ENCODE results near the gene C9orf50.
A peak's percentile ranks its signal among the peaks of the same experiment; 100 is the strongest.
"Not testable (repeated sequence)": the region's sequence is repeated elsewhere in the genome, so short reads cannot be mapped to it uniquely, and the experiment has no call there.

Gene C9orf50

GRCh38 chr9:129602598-129603415 lies 18.1 kb downstream of the C9orf50 start:
- intact Hi-C loops (cut with DNase I), result no loop called here
- DNase-seq, result no peak

DNA sequence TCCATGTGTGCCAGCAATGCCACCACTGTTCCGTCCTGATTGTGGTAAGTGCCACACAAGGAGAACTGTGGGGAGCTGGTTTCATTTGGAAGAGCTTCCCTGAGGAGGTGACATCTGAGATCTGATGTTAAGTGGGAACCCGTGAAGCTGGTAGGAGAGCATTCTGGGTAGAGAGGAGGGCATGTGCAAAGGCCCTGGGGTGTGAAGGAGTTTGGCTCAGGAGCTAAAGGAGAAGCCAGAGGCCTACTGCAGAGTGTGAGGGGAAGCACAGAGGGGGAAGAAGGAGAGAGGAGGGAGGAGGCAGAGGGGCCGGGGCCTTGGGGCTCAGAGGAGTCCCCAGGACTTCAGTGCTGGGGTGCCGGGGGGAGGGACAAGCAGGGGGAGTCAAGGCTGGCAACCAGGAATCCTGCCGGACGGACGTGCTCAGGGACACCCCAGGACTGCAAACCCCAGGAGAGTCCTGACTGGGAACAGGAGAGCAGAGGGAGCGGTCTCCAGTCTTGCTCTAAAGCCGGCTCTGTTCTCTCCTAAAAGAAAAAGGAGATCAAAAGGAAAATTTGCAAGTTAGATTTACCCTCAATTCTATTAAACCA lies 19.7 kb downstream of the C9orf50 start:
- intact Hi-C loops (cut with DNase I), result no loop called here
- DNase-seq, result no peak

GRCh38 chr9:129598089-129598596 lies 22.8 kb downstream of the C9orf50 start:
- no peak for DNase-seq
- intact Hi-C loops (cut with DNase I), result no loop called here

GRCh38 chr9:129597355-129598088 lies 23.4 kb downstream of the C9orf50 start:
- intact Hi-C loops (cut with DNase I), result no loop called here
- peak in 2 of 42 donors; percentile 16 to 56 for DNase-seq

DNA sequence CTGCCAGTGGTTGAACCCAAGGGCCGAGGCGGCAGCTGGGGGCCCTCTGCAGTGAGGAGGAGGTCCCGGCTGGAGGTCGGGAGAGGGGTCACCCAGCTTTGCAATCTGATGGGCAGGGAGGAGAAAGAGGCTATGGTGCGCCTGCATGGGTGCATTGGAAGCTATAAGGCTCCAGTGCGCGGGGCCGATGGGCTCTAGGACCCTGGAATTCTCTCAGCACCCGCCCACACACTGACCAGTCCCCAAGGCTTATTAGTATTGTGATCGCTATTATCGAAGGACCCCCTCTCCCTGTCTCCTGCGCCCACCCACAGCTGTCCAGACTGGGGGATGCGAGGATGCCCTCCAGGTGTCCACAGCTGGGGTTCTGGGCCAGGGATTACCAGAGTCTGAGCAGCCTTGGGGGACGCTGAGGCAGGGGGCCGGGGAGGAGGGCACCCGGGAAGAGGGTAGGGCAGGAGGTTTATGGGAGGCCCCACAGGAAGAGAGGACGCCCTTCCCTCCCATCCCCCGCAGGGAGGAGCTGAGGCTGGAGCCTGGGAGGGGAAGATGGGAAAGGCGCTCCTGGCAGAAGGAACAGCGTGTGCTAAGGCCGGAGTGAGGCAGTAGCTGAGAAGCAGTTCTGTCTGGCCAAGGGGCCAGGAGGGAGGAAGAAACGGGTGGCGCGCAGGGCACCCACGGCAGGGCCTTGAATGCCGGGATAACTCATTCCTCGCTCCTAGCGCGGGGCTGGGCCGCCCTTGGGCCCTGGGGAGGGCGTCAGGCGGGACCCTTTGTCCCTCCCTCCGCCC lies 24.2 kb downstream of the C9orf50 start:
- no peak for DNase-seq
- intact Hi-C loops (cut with DNase I), result no loop called here

DNA sequence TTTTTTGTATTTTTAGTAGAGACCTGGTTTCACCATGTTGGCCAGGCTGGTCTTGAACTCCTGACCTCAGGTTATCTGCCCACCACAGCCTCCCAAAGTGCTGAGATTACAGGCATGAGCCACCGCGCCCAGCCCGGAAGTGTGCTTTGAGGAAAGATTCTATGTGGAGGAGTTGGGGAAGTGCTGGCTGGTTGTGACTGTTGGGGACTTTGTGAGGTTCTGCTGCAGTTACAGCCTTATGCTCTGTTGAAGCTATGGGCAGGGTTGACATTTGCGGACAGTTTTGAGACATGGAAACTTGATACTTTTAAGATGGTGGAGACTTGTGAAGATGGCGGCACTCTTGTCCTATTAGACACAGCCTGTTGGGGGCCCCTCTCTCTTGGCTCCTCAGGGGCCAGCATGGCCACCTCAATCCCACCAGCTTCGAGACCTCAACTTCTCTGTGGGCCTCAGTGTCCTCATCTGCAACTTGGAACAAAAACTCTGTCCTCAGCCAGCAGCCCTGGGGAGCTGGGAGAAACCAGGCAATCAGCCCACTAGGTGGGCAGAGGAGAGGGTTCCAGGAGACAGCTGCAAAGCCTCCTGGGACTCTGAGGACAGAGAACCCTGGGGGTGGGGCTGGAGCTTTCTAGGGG lies 24.9 kb downstream of the C9orf50 start:
- no peak for DNase-seq
- intact Hi-C loops (cut with DNase I), result no loop called here

- no peak for DNase-seq
- intact Hi-C loops (cut with DNase I), result no loop called here
These were observed 25.6 kb downstream of the C9orf50 start for GRCh38 chr9:129595311-129595741.

DNA sequence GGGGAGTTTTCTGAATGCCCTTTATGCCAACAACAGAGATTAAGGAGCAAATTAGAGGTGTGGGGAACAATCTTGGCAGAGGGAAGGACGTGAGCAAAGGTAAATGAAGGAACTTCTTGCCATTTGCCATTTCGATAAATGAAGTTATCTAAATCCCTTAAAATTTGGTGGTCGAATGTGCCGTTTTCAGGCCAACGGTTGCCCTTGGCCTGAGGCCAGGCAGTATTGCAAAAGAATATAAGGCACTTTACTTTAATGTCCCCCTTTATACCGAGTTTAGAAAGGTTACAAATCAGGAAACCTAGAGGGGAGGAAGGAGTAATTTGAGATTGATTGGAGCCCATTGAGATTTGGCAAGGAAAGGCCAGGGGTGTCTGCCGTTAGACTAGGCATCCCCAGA lies 26.3 kb downstream of the C9orf50 start:
- no peak for DNase-seq
- intact Hi-C loops (cut with DNase I), result no loop called here

DNA sequence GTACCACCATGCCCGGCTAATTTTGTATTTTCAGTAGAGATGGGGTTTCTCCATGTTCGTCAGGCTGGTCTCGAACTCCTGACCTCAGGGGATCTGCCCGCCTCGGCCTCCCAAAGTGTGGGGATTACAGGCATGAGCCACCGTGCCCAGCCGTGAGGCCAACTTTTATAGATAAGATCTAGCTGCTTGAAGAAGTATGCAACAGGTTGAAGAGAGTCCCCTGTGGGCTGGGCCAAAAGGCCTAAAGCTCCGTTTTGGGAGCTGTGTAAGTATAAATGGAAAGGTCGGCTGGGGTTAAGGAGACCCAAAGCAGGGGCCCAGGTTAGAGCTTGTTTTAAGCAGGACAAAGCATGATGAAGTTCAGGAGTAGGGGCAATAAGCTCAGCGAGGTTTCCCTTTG lies 28.1 kb downstream of the C9orf50 start:
- intact Hi-C loops (cut with DNase I); DNase-seq: not testable (repeated sequence)

DNA sequence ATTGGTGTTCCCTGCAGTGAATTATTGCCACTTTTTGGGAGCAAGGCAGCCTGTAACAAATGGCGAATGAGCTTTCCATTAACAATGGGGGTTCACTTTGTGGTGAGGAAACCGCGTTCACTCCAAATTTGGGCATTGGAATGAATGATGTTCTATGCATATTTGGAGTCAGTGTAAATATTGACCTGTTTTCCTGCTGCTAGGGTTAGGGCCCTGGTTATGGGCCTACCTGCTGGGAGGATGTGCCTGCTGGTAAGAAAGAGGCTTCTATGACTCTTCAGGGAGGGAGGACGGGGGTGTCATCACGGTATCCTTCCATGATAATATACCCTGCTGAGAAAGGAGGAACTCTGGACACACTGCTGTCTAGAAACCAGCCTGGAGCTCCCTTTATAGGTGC lies 29.0 kb downstream of the C9orf50 start:
- no peak for DNase-seq
- intact Hi-C loops (cut with DNase I), result no loop called here

GRCh38 chr9:129590466-129590865 lies 30.4 kb downstream of the C9orf50 start:
- no peak for DNase-seq
- intact Hi-C loops (cut with DNase I), result no loop called here

GRCh38 chr9:129587487-129588262 lies 33.2 kb downstream of the C9orf50 start:
- DNase-seq, result no peak
- intact Hi-C loops (cut with DNase I), result loop anchor here (10.0 kb wide), 1 partner anchor 63 kb away; no protein-coding TSS in a partner anchor

- no peak for DNase-seq
- intact Hi-C loops (cut with DNase I), result loop anchor here (10.0 kb wide), 1 partner anchor 62 kb away; no protein-coding TSS in a partner anchor
These were observed 34.2 kb downstream of the C9orf50 start for GRCh38 chr9:129586685-129587084.

DNA sequence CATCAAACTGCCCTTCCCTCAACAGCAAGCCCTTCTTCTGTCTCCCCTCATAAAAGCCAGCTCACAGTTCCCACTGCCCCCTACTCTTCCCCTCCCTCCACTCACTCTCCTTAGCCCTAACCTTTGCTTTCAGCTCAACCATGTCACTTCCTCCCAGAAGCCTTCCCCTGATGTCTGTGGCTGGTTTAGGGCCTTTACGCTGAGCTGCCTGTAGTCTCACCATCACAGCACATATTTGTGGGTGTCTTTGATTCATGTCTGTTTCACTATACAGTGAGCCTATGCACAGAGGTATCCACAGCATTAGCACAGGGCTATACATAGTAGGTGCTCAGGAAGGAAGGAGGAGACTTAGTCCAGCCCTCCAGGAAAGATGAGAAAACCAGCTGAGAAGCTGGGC lies 34.7 kb downstream of the C9orf50 start:
- no peak for DNase-seq
- intact Hi-C loops (cut with DNase I), result loop anchor here (10.0 kb wide), 1 partner anchor 61 kb away; no protein-coding TSS in a partner anchor

DNA sequence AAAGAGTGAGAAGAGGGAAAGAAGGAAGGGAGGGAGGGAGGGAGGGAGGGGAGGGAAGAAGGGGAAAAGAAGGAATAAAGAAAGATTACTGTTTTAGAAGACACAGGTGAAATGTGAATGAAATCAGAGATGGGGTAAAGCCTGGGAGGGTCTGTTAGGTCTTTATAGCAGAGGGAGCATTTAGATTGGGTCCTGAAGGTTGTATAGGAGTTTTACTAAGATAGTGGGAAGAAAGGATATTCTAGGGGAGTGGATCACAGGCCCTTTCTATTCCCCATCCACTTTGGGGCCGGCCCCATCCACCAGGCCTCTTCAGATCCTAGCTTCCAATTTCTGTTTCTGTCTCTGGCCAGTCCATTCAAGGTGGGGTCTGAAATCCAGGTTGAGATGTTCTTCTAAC lies 35.5 kb downstream of the C9orf50 start:
- no peak for DNase-seq
- intact Hi-C loops (cut with DNase I), result loop anchor here (10.0 kb wide), 1 partner anchor 61 kb away; no protein-coding TSS in a partner anchor

GRCh38 chr9:129584136-129584535 lies 36.8 kb downstream of the C9orf50 start:
- peak in 41 of 42 donors; percentile 42 to 91 (median 77) for DNase-seq
- intact Hi-C loops (cut with DNase I), result loop anchor here (10.0 kb wide), 1 partner anchor 59 kb away; no protein-coding TSS in a partner anchor

DNA sequence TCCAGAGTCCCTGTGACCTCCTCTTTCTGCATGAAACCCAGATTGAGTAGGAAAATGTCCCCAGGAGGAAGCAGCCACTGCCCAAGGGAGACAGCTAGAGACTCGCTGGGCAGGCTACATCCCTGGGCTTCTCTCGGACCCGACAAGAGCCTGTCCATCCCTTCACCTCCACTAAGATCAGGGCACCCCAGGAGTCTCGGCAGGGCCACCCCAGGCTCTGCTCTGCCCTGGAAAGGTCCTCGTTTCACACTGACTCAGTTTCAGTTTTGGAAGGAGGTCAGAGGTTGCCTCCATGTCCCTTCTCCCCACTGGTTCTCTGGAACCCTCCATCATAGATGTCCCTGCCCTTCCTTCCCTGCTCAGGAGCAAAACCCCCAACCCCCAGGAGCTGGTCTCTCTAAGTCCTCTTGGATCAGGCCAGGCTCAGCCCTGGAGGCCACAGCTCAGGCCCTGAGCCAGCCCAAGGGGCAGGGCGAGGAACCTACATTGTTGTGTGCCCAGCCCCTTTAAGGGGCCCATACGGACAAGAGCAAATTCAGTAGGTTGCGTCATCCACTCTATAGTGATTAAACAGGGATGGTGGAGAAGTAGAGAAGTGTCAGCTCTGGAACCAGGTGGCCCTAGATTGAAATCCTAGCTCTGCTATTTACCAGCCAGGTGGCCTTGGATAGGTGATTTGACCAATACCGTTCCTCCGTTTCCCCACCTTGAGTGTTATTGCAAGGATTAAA lies 37.4 kb downstream of the C9orf50 start:
- intact Hi-C loops (cut with DNase I), result loop anchor here (10.0 kb wide), 1 partner anchor 59 kb away; no protein-coding TSS in a partner anchor
- no peak for DNase-seq
